Measurements from ENCODE around the gene ADAM19. TPM values are rescaled to one million over a fixed set of nuclear protein-coding genes. Genes with fewer than 3 reads are reported as not detected.
A peak's percentile ranks its signal among the peaks of the same experiment; 100 is the strongest.

Gene ADAM19
- polyA plus RNA-seq, 10 donors: 15.4 to 27.2 (median 20.0) TPM

GRCh38 chr5:157468293-157468965 is 107.1 kb downstream of the ADAM19 start:
- no peak for DNase-seq

- peak in 1 of 3 donors; percentile 82 for DNase-seq
Observed at GRCh38 chr5:157464519-157465171, 110.9 kb downstream of the ADAM19 start.

GRCh38 chr5:157463621-157464518 is 111.7 kb downstream of the ADAM19 start:
- peak in 1 of 3 donors; percentile 67 for DNase-seq

- DNase-seq: no peak
Observed at GRCh38 chr5:157463081-157463480, 112.5 kb downstream of the ADAM19 start.

- no peak for DNase-seq
Observed at GRCh38 chr5:157460921-157461792, 114.4 kb downstream of the ADAM19 start.

- DNase-seq: peak in 1 of 3 donors; percentile 48
Observed at GRCh38 chr5:157459715-157460599, 115.6 kb downstream of the ADAM19 start, which contains the start of gene NIPAL4. Gene NIPAL4 (plus strand): TSS chr5:157460213. CDS start chr5:157460321, 108 bp downstream.

GRCh38 chr5:157458835-157459234 is 116.7 kb downstream of the ADAM19 start:
- DNase-seq: no peak

- no peak for DNase-seq
Observed at GRCh38 chr5:157457391-157457790, 118.2 kb downstream of the ADAM19 start.

GRCh38 chr5:157456301-157456700 is 119.3 kb downstream of the ADAM19 start:
- DNase-seq: no peak

GRCh38 chr5:157455057-157455456 is 120.5 kb downstream of the ADAM19 start:
- no peak for DNase-seq

GRCh38 chr5:157454273-157454672 is 121.3 kb downstream of the ADAM19 start:
- no peak for DNase-seq

- DNase-seq: no peak
Observed at GRCh38 chr5:157451806-157452205, 123.8 kb downstream of the ADAM19 start.

- no peak for DNase-seq
Observed at GRCh38 chr5:157450024-157450423, 125.6 kb downstream of the ADAM19 start.

- peak in 2 of 3 donors; percentile 25 to 46 for DNase-seq
Observed at GRCh38 chr5:157449011-157449723, 126.4 kb downstream of the ADAM19 start.

GRCh38 chr5:157447201-157447637 is 128.4 kb downstream of the ADAM19 start:
- no peak for DNase-seq

GRCh38 chr5:157446412-157446935 is 129.1 kb downstream of the ADAM19 start:
- DNase-seq: no peak

GRCh38 chr5:157445745-157446411 is 129.7 kb downstream of the ADAM19 start:
- DNase-seq: no peak

- DNase-seq: no peak
Observed at GRCh38 chr5:157444224-157444623, 131.4 kb downstream of the ADAM19 start.
